ENCODE measurements around the gene DTHD1.
A peak's percentile ranks its signal among the peaks of the same experiment; 100 is the strongest.

DNA sequence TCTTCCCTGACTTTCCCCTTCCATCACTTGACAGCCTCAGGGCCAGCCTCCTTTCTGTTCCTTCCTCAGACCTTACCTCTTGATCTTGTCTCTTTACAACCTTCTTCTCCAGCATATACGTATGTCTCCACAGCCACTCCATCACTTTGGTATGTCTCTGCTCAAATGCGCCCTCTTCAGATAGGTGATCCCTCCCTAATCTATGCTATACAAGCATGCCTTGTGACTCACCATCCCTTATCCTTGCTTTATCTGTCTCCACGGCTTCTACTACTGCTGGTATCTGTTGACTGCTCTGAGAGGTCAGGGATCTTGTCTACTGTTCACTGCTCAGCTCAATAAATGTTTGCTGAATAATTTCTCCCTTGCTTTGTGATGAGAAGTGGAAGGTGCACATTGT, 46.1 kb upstream of the DTHD1 start:
- TF ChIP-seq CTCF (optimal IDR thresholded peaks at IDR 0.05 in 1 of 3, IDR thresholded peaks at IDR 0.05 in 1 of 3, conservative IDR thresholded peaks at IDR 0.05 in 1 of 3; ENCODE audit: extremely low read depth in 1 of 3, insufficient read depth in 2 of 3, low read length in 3 of 3), result peak; percentile 41 to 78 (median 77)
- TF ChIP-seq EZH2 (IDR thresholded peaks at IDR 0.05; ENCODE audit: low read length), result no peak

All from keratinocyte (primary cell).